NCI-H345 (cell line): Measurements from ENCODE around the gene CCDC8.
"Not testable (repeated sequence)": the region's sequence is repeated elsewhere in the genome, so short reads cannot be mapped to it uniquely, and the experiment has no call there.

Source experiments
- DNase-seq: peaks from one replicate; lab custom pipeline; 2025; lab: John Stamatoyannopoulos, UW

CCDC8 gene

GRCh38 chr19:46427518-46428045, 14.2 kb upstream of the CCDC8 start:
- no peak for DNase-seq

DNA sequence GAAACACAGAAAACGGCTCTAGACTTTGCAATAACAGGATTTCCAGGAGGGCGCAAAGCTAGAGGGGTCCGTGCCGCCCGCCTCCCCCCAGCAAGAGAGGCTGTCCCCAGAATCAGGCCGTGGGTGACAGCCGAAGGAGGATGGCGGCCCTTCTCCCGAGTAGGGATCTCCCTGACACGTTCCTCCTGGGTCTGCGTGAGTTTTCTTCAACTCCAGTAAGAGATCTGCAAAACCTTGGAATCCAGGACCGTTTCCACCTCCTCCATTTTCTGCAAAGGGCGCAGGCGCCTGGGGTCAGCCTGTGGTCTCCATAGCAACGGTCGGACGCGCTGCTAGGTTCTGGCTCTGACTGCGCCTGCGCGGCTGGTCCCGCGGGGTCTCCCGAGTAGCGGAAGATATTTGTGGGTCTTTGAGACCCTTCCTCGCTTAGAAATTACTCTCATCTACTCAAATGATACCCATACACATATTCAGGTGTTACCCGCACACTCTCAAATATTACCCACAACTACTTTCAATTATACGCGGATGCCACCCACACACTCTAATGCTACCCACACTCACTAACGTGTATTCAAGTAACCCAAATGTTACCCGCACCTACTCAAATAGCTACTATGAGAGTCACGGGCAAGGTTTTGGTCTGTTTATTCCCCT, 13.3 kb upstream of the CCDC8 start:
- DNase-seq, result peak; percentile 48

DNA sequence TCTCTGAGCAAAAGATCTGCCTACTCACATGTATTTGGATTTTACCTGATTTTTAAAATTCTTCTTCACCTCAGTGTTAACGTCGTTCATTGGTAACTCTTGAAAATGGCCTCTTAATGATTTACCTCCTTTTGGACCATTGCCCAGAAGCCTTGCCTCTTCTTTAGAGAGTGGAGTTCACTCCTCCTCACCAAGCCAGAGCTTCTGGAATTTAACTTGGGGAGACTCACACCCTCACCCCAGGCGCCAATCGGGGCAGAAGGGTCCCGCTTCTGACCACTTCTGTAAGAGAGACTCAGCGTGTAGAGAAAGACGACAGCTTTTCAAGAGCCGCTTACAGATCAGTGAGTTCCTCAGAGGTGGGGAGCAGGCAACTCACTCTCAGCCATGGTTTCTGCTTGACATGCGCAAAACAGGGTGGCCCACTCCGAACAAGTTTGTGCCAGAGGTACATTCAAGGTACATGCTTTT, 12.7 kb upstream of the CCDC8 start:
- no peak for DNase-seq

DNA sequence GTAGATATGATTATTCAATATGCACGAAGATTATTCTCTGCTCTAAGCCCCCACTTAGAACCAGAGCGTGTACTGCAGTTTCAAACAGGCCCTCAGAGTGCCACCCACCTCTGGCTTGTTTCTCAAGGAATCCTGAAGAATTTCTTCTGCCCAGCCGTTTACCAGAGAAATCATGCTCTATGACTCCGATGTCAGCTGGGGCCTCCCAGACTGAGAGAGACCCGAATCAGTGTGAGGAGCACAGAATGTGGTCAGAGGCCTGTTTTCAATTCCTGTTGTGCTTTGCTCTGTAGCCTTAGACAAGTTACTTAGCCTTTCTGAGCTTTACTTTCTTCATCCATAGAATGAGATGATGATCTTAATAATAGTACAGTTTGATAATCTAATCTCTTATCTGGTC, 9.8 kb upstream of the CCDC8 start:
- DNase-seq, result no peak

- DNase-seq, result no peak
These were observed 9.0 kb upstream of the CCDC8 start for GRCh38 chr19:46422344-46422743.

DNA sequence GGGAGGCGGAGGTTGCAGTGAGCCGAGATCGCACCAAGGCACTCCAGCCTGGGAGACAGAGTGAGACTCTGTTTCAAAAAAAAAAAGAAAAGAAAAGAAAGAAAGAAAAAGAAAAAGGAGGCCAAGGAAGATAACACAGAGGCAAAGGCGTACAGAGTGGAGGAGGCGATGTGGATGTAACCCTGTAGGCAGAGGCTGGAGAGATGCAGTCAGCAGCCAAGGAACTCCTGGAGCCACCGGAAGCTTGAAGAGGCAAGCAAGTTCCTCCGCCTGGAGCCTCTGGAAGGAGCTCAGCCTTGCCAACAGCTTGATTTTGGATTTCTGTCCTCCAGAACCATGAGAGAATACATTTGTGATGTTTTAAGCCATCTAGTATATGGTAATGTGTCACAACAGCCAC, 6.7 kb upstream of the CCDC8 start:
- no peak for DNase-seq

DNA sequence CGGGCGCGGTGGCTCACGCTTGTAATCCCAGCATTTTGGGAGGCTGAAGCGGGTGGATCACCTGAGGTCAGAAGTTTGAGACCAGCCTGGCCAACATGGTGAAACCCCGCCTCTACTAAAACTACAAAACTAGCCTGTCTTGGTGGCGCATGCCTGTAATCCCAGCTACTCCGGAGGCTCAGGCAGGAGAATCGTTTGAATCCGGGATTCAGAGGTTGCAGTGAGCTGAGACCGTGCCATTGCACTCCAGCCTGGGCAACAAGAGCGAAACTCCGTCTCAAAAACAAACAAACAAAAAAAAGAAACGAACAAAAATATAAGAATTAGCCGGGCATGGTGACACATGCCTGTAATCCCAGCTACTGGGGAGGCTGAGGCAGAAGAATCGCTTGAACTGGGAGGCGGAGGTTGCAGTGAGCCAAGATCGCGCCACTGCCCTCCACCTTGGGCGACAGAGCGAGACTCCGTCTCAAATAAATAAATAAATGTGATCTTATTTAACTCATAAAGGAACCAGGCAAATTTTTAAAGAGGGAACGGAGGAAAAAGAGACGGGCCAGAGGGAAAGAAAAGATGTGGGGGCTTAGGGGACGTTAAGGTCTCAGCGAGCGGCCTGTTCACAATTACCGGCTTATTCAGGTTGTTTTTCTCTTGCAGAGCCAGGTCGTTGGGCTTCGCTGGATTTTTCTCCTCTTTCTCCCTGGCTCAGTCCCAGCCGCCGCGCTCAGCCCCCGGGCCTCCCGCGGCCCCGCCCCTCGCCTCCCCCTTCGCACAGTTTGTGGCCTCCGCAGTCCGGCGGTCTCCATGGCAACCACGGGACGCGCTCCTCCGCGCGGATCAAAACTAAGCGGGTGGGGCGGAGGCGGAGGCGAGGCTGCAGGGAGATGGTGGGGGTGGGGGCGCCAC, 2.7 kb upstream of the CCDC8 start:
- peak; percentile 80 for DNase-seq

- DNase-seq, result not testable (repeated sequence)
These were observed 1.5 kb upstream of the CCDC8 start for GRCh38 chr19:46414899-46415298.

DNA sequence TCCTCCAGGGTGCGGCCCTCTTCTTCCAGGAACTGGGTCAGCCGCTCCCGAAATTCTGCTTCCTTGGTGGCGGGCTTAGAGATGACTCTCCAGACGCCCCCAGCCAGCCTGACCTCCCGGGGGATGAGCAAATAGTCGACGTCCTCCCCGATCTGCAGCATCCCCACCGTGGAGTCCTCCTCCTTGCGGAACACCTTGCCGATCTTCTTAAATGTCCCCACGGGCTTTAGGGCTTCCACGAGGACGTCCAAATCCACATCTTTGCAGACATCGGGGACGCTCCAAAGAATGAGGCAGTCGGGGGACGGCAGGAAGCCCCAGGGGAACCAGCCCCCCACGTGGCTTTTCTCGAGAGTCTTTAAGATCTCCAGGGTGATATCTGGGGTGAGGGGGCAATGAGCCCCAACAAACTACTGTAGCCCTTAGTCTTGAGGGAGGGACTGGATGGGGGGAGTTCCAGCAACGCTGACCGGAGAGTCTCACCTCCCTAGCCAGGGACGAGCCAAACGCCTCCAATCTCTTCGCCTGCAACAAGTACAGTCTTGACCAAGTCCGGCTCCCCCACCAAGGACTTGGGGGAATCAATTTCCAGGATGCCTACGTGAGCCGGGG, 608 bp downstream of the CCDC8 start:
- no peak for DNase-seq

GRCh38 chr19:46411925-46412649, 1.3 kb downstream of the CCDC8 start:
- DNase-seq, result no peak

- DNase-seq, result no peak
These were observed 2.1 kb downstream of the CCDC8 start for GRCh38 chr19:46411088-46411924.

- no peak for DNase-seq
These were observed 2.9 kb downstream of the CCDC8 start for GRCh38 chr19:46410205-46411087.

DNA sequence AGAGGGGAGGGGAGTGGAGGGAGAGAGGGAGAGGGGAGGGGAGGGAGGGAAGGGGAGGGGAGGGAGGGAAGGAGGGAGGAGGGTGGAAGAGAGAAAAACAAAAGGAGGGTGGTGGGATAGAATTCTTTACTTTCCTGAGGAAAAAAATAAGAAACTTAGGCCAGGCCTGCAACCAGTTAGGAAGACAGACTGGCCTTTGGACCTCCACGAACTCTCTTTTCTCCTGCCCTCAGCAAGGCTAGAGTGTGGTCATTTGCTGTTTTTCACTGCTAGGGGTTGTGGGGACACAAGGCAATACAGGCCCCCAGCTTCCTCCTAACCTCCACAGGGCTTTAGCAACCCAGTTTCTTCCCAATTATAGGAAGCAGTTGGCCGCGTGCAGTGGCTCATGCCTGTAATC, 4.2 kb downstream of the CCDC8 start:
- DNase-seq, result no peak

DNA sequence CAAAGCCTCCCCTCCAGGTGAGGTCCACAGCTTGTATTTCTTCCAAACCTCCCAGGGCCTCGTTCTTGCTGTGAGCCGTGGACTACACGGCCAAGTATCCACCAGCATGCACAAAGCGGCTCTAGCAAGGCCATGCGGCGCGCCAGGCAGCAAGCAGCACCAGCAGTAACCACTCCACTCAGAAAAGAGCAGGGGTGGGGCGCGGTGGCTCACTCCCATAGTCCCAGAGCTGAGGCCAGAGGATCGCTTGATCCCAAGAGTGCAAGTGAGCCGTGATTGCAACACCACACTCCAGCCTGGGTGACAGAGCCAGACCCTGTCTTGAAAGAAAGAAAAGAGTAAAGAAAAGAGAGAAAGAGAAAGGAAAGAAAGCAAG, 4.7 kb downstream of the CCDC8 start:
- DNase-seq, result no peak

GRCh38 chr19:46407856-46408663, 5.3 kb downstream of the CCDC8 start:
- DNase-seq, result no peak

- DNase-seq, result no peak
These were observed 6.4 kb downstream of the CCDC8 start for GRCh38 chr19:46406976-46407375.

- no peak for DNase-seq
These were observed 8.5 kb downstream of the CCDC8 start for GRCh38 chr19:46404753-46405468.

GRCh38 chr19:46404055-46404752, 9.2 kb downstream of the CCDC8 start:
- no peak for DNase-seq
